ENCODE data around the gene SESTD1. TPM values are rescaled to one million over a fixed set of nuclear protein-coding genes. Genes with fewer than 3 reads are reported as not detected.

SESTD1 gene
- total and polyA plus RNA-seq, 2 of the 4 experiments (the other 2 are of a cell fraction): 8.4 to 12.7 TPM

GRCh38 chr2:179104736-179105135 is 159.9 kb downstream of the SESTD1 start:
- Histone ChIP-seq H2AK9ac (replicated peaks; ENCODE audit: low read depth, low read length, poor library complexity) (no peak overlapping the region), H2AFZ (replicated peaks; ENCODE audit: low read length, poor library complexity) (no peak overlapping the region), H2AK5ac (ENCODE audit: low read depth, low read length) (no peak overlapping the region), H3K4me3 (ENCODE audit: insufficient read depth, low read depth, low read length) (no peak overlapping the region), H2BK5ac (ENCODE audit: low read depth, low read length, poor library complexity, severe bottlenecking) (no peak overlapping the region), H2BK120ac (ENCODE audit: low read depth, low read length) (no peak overlapping the region), H3K27me3 (ENCODE audit: control insufficient read depth, insufficient read depth, low read length) (no peaks in the 10 kb centered on the region), H3K4me1 (ENCODE audit: control insufficient read depth, insufficient read depth, low read length) (peaks cover 8% of the 10 kb centered on the region), H3K4ac (ENCODE audit: low read depth, low read length) (no peak overlapping the region), H2BK15ac (ENCODE audit: low read depth, low read length) (no peak overlapping the region), H3K14ac (replicated peaks; ENCODE audit: low read depth, low read length) (no peak overlapping the region), H3K4me2 (ENCODE audit: low read depth, low read length) (no peak overlapping the region), H4K5ac (ENCODE audit: low read depth, low read length) (no peak overlapping the region), H3K56ac (ENCODE audit: extremely low read depth, insufficient read depth, low read length) (no peak overlapping the region), H3K9me3 (ENCODE audit: control insufficient read depth, insufficient read depth, low read length) (no peaks in the 10 kb centered on the region), H3K18ac (ENCODE audit: low read depth, low read length) (no peak overlapping the region), H4K8ac (ENCODE audit: low read depth in 2 of 2, low read length in 2 of 2) (no peak overlapping the region), H3K27ac (ENCODE audit: insufficient read depth, low read length) (no peak overlapping the region), H3K9ac (ENCODE audit: low read depth, low read length) (no peak overlapping the region), H2BK20ac (ENCODE audit: low read depth, low read length) (no peak overlapping the region), H3K9me1 (ENCODE audit: insufficient read depth, low read length) (peaks cover 3% of the 10 kb centered on the region), H3K79me1 (ENCODE audit: low read depth in 1 of 2, low read length in 2 of 2) (no peaks in the 10 kb centered on the region), H3K23ac (ENCODE audit: low read depth, low read length) (no peak overlapping the region), H3K36me3 (ENCODE audit: control insufficient read depth, insufficient read depth, low read length) (peaks cover 7% of the 10 kb centered on the region; the same call in 1 of the 2 replicates), H4K91ac (ENCODE audit: insufficient read depth, low read depth, low read length) (no peak overlapping the region), H4K20me1 (ENCODE audit: insufficient read depth, low read length) (no peaks in the 10 kb centered on the region)
- TF ChIP-seq MAZ (IDR thresholded peaks at IDR 0.05; ENCODE audit: borderline replicate concordance, low read depth, low read length) (no peak), CEBPB (IDR thresholded peaks at IDR 0.05; ENCODE audit: low read depth, low read length) (peak; percentile 51; the same call in 1 of the 2 replicates), CHD1 (IDR thresholded peaks at IDR 0.05; ENCODE audit: low read depth, low read length) (no peak), BHLHE40 (IDR thresholded peaks at IDR 0.05; ENCODE audit: low read depth, low read length) (no peak), MXI1 (IDR thresholded peaks at IDR 0.05; ENCODE audit: borderline replicate concordance, low read depth, low read length) (no peak), USF2 (IDR thresholded peaks at IDR 0.05; ENCODE audit: low read depth, low read length) (no peak), MAFK (IDR thresholded peaks at IDR 0.05; ENCODE audit: low read depth, low read length) (no peak), RFX5 (IDR thresholded peaks at IDR 0.05; ENCODE audit: low read depth, low read length) (no peak), CTCF (conservative IDR thresholded peaks at IDR 0.05; ENCODE audit: low read depth, low read length) (no peak), SMC3 (IDR thresholded peaks at IDR 0.05; ENCODE audit: low read depth, low read length) (no peak), FOS (IDR thresholded peaks at IDR 0.05; ENCODE audit: low read depth, low read length) (peak; percentile 15; the same call in 1 of the 2 replicates), ELK1 (IDR thresholded peaks at IDR 0.05; ENCODE audit: borderline replicate concordance, low read depth, low read length) (no peak), RAD21 (IDR thresholded peaks at IDR 0.05; ENCODE audit: low read length) (no peak), POLR2A (IDR thresholded peaks at IDR 0.05; ENCODE audit: low read depth, low read length) (no peak), RCOR1 (IDR thresholded peaks at IDR 0.05; ENCODE audit: insufficient replicate concordance, low read length) (no peak), NFE2L2 (IDR thresholded peaks at IDR 0.05; ENCODE audit: low read depth, low read length) (no peak)
- ATAC-seq (ENCODE audit: low read depth) (peak; percentile 76), DNase-seq (peak; percentile 78)
- dilution Hi-C loops (cut with HindIII; ENCODE audit: low sequenced_read_pairs, unreplicated experiment) (no loop called here), in situ Hi-C loops (cut with MboI; ENCODE audit: low sequenced_read_pairs) (no loop called here), intact Hi-C loops (cut with micrococcal nuclease) (no loop called here)
- no CpG with 5 or more reads among the region's 2 CpGs for WGBS, 2 experiments (ENCODE audit: extremely low coverage in 2 of 2, insufficient read length in 1 of 2)
- BruUV-seq (replicated peaks): no TSS peak
- ChIA-PET POLR2A (ENCODE audit: unreplicated experiment) (no interaction called here), CTCF (no interaction called here)
